GM12878 (cell line): ENCODE data around the gene ZNF780B. TPM values are rescaled to one million over a fixed set of nuclear protein-coding genes. Genes with fewer than 3 reads are reported as not detected.

ENCODE experiments used
- ATAC-seq: fragments of 200-7000 bp; cut with Tn5 transposase; 3 replicates; pipeline ENCODE4 v1.9.1; 2020; ENCODE audit warnings: mild to moderate bottlenecking, moderate library complexity
- BruUV-seq: library from RNA; stranded (reverse); fragments of 400-500 nt; replicated peaks from 2 replicates; lab custom pipeline; 2021; lab: Mats Ljungman, UMichigan
- CTCF ChIA-PET: fragments of 300-600 bp; sonication (Branson Sonifier 250); formaldehyde crosslinking; extraction: SDS; loops from one replicate; lab custom pipeline; 2021; ENCODE audit warnings: inconsistent platforms; lab: Yijun Ruan, JAX
- POLR2A ChIA-PET: fragments of 350-600 bp; formaldehyde crosslinking; extraction: SDS; loops from one replicate; lab custom pipeline; 2021; ENCODE audit warnings: inconsistent platforms; lab: Charles Lee
- RAD21 ChIA-PET: fragments of 300-600 bp; sonication (Branson Sonifier 250); formaldehyde crosslinking; loops from one replicate; lab custom pipeline; 2023; ENCODE audit warnings: antibody characterized with exemption; ENCODE audit not compliant: unreplicated experiment; lab: Charles Lee
- SMC1A ChIA-PET: fragments of 300-600 bp; sonication (Branson Sonifier 250); formaldehyde crosslinking; loops from one replicate; lab custom pipeline; 2023; ENCODE audit not compliant: unreplicated experiment, uncharacterized antibody; lab: Charles Lee
- DNase-seq: peaks from one replicate; pipeline ENCODE4 v3.0.0-alpha.2; 2011; ENCODE audit warnings: low read depth, low spot score
- FAIRE-seq: peaks from 3 replicates; lab custom pipeline; 2011; peaks lifted over from hg19 to GRCh38; lab: Jason Lieb, UNC
- H2AFZ ChIP-seq: 2 replicates; pipeline ENCODE4 v1.6.0; 2011; ENCODE audit warnings: low read depth, low read length, control low read depth; ENCODE audit not compliant: control insufficient read depth
- H3K27ac ChIP-seq: 2 replicates; pipeline ENCODE4 v1.5.1; 2011; ENCODE audit warnings: control low read depth; ENCODE audit not compliant: control insufficient read depth, insufficient read depth
- H3K27me3 ChIP-seq, 2 experiments: replicated peaks in 1 of 2; 2 replicates each; pipeline versions ENCODE4 v1.6.0 to v1.6.1; 2011; ENCODE audit warnings: low read length in 1 of 2; ENCODE audit not compliant: control insufficient read depth in 2 of 2, insufficient read depth in 2 of 2
- H3K36me3 ChIP-seq, 2 experiments: 2 replicates each; pipeline ENCODE4 v1.5.1; 2011; ENCODE audit warnings: low read length in 1 of 2; ENCODE audit not compliant: control insufficient read depth in 2 of 2, insufficient read depth in 2 of 2
- H3K4me1 ChIP-seq: 2 replicates; pipeline ENCODE4 v1.6.1; 2011; ENCODE audit warnings: mild to moderate bottlenecking, low read length, moderate library complexity, mixed read lengths; ENCODE audit not compliant: control insufficient read depth, insufficient read depth
- H3K4me2 ChIP-seq: 2 replicates; pipeline ENCODE4 v1.6.0; 2011; ENCODE audit warnings: control low read depth; ENCODE audit not compliant: control insufficient read depth, insufficient read depth
- H3K4me3 ChIP-seq: fragments of 200-600 bp; sonication (generic); 2 replicates; pipeline ENCODE4 v1.5.1; 2016
- H3K79me2 ChIP-seq: 2 replicates; pipeline ENCODE4 v1.6.0; 2011; ENCODE audit warnings: low read length; ENCODE audit not compliant: control insufficient read depth, insufficient read depth
- H3K9ac ChIP-seq: 2 replicates; pipeline ENCODE4 v1.8.0; 2011; ENCODE audit warnings: low read length, control low read depth, mixed read lengths; ENCODE audit not compliant: control insufficient read depth, insufficient read depth
- H3K9me3 ChIP-seq: replicated peaks from 3 replicates; pipeline ENCODE4 v1.5.1; 2011; ENCODE audit warnings: mild to moderate bottlenecking, low read length; ENCODE audit not compliant: control insufficient read depth, insufficient read depth
- H4K20me1 ChIP-seq: 2 replicates; pipeline ENCODE4 v1.6.0; 2011; ENCODE audit not compliant: control insufficient read depth, insufficient read depth
- FOS ChIP-seq: IDR thresholded peaks from 3 replicates; pipeline ENCODE4 v1.6.1; 2011; ENCODE audit warnings: borderline replicate concordance; ENCODE audit not compliant: insufficient read length; ENCODE audit errors: extremely low read depth
- NRF1 ChIP-seq: conservative IDR thresholded peaks from 2 replicates; pipeline ENCODE4 v1.6.1; 2011; ENCODE audit warnings: mild to moderate bottlenecking, low read depth, low read length, improper control_type of control experiment
- YY1 ChIP-seq: IDR thresholded peaks from 2 replicates; pipeline ENCODE4 v1.6.1; 2011; ENCODE audit warnings: low read depth, mild to moderate bottlenecking, low read length
- WGBS: methylation state at CpG from one replicate; pipeline ENCODE4 v1.1.6; 2016; ENCODE audit warnings: low lambda C conversion rate; ENCODE audit not compliant: insufficient replicate concordance, insufficient coverage; ENCODE audit errors: missing lambda C conversion rate; 5-methylcytosine and 5-hydroxymethylcytosine counted together
- in situ Hi-C: fragments of 300-500 bp; cut with MboI; formaldehyde crosslinking; loops from 9 replicates; pipeline ENCODE4 v1.14.3; 2018; ENCODE audit warnings: mixed read lengths
- intact Hi-C: fragments of 100-400 bp; cut with micrococcal nuclease; formaldehyde crosslinking; loops from one replicate; pipeline ENCODE4 v1.14.2; 2022; ENCODE audit not compliant: unreplicated experiment
- polyA plus RNA-seq, 11 experiments: library from polyadenylated mRNA; depleted of rRNA in 4 of 11; unstranded in 6 of 11; stranded (reverse) in 5 of 11; fragments of >200 nt; fragmentation: Nextera tagmentation in 4 of 11; fragmentation: Illumina TruSeq in 1 of 11; extraction: Ambion mirVana in 4 of 11; extraction: Trizol in 1 of 11; gene quantifications; 1 replicate in 1 of 11; 2 replicates in 10 of 11; pipeline versions ENCODE4 v1.2.1 to v1.2.3, GENCODE V29; 2011 to 2016; ENCODE audit warnings: inconsistent platforms in 2 of 11, missing spikeins in 2 of 11, low read depth in 1 of 11
- total RNA-seq, 4 experiments: library from RNA; depleted of rRNA in 3 of 4; stranded (reverse); fragments of >200 nt in 3 of 4; fragmentation: Illumina TruSeq in 1 of 4; extraction: Trizol in 1 of 4; gene quantifications; 2 replicates each; pipeline versions ENCODE4 v1.2.1 to v1.2.3, GENCODE V29; 2013 to 2021
- TF ChIP-seq, protein P1 (sequence below): fragments of 450-650 bp; conservative IDR thresholded peaks from 2 replicates; pipeline ENCODE4 v1.6.1; 2017; ENCODE audit warnings: mild to moderate bottlenecking, moderate library complexity
- TF ChIP-seq, protein P2 (sequence below): fragments of 450-650 bp; formaldehyde crosslinking; IDR thresholded peaks from 2 replicates; pipeline ENCODE4 v1.5.0; 2022; ENCODE audit warnings: mild to moderate bottlenecking, missing genetic modification characterization

ZNF780B gene
- total and polyA plus RNA-seq, 10 of the 15 experiments (the other 5 are each of a cell fraction or from before 2014, with no cell fraction given) = 7.3 to 24.0 (median 12.3) TPM

DNA sequence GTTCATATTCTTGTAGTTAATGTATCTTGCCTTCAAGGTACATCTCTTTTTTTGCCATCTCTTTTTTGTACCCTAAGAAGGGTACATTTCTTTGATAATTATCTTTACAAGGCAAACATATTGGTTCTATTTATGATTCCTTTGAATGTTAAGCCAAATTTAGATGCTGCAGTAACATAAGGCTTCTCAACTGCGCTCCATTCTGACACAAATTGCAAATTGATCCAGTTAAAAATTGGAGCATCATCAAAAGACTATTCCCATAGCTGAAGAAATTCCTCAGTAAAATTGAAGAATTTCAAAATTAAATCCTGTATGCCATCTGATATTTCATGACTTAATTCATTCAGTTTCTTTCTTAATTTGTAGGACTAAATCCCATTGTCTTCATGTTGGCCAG, 37.4 kb upstream of the ZNF780B start:
- Histone ChIP-seq H3K27ac (no peak overlapping the region), H3K4me3 (no peak overlapping the region)
- RAD21 ChIA-PET = interaction anchor here (1.9 kb wide), 1 partner anchor 123 kb away, joined by 7 read pairs; the partner anchor contains the start of gene PSMC4
- in situ Hi-C loops = no loop called here
- WGBS = 88% methylated on average over 1 of the region's 1 CpG
- POLR2A ChIA-PET = interaction anchor here (0.5 kb wide), 1 partner anchor 293 kb away, joined by 4 read pairs; no protein-coding TSS in a partner anchor
- CTCF ChIA-PET = interaction anchor here (0.6 to 1.2 kb wide), 2 partner anchors 9 to 126 kb away, joined by 3 read pairs; no protein-coding TSS in a partner anchor
- no peak for FAIRE-seq
- TF ChIP-seq NRF1 = no peak
- no peak for TF ChIP-seq FOS
- TF ChIP-seq YY1 = no peak
- TF ChIP-seq, protein P1, sequence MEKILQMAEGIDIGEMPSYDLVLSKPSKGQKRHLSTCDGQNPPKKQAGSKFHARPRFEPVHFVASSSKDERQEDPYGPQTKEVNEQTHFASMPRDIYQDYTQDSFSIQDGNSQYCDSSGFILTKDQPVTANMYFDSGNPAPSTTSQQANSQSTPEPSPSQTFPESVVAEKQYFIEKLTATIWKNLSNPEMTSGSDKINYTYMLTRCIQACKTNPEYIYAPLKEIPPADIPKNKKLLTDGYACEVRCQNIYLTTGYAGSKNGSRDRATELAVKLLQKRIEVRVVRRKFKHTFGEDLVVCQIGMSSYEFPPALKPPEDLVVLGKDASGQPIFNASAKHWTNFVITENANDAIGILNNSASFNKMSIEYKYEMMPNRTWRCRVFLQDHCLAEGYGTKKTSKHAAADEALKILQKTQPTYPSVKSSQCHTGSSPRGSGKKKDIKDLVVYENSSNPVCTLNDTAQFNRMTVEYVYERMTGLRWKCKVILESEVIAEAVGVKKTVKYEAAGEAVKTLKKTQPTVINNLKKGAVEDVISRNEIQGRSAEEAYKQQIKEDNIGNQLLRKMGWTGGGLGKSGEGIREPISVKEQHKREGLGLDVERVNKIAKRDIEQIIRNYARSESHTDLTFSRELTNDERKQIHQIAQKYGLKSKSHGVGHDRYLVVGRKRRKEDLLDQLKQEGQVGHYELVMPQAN = no peak
- TF ChIP-seq, protein P2, sequence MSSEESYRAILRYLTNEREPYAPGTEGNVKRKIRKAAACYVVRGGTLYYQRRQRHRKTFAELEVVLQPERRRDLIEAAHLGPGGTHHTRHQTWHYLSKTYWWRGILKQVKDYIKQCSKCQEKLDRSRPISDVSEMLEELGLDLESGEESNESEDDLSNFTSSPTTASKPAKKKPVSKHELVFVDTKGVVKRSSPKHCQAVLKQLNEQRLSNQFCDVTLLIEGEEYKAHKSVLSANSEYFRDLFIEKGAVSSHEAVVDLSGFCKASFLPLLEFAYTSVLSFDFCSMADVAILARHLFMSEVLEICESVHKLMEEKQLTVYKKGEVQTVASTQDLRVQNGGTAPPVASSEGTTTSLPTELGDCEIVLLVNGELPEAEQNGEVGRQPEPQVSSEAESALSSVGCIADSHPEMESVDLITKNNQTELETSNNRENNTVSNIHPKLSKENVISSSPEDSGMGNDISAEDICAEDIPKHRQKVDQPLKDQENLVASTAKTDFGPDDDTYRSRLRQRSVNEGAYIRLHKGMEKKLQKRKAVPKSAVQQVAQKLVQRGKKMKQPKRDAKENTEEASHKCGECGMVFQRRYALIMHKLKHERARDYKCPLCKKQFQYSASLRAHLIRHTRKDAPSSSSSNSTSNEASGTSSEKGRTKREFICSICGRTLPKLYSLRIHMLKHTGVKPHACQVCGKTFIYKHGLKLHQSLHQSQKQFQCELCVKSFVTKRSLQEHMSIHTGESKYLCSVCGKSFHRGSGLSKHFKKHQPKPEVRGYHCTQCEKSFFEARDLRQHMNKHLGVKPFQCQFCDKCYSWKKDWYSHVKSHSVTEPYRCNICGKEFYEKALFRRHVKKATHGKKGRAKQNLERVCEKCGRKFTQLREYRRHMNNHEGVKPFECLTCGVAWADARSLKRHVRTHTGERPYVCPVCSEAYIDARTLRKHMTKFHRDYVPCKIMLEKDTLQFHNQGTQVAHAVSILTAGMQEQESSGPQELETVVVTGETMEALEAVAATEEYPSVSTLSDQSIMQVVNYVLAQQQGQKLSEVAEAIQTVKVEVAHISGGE (CRISPR knock-in tag) = no peak
- TF ChIP-seq, all 136 proteins: peak for 0
- DNase-seq (no peak), ATAC-seq (no peak)
- H3K4me2 ChIP-seq = no peak overlapping the region
- no peaks in the 10 kb centered on the region; the same call in 2 of the 3 replicates for H3K9me3 ChIP-seq
- no TSS peak for BruUV-seq
- SMC1A ChIA-PET = interaction anchor here (1.0 to 1.5 kb wide), 4 partner anchors 9 to 250 kb away, joined by 3 read pairs; no protein-coding TSS in a partner anchor
- H3K27me3 ChIP-seq = no peaks in the 10 kb centered on the region
- intact Hi-C loops = no loop called here
- H3K79me2 ChIP-seq = peaks cover 25% of the 10 kb centered on the region
- peaks cover 4% of the 10 kb centered on the region; the same call in 1 of the 2 replicates for H3K4me1 ChIP-seq
- H2AFZ ChIP-seq = no peak overlapping the region
- H3K36me3 ChIP-seq = no peaks in the 10 kb centered on the region; a peak in 1 of 4 replicates
- no peaks in the 10 kb centered on the region for H4K20me1 ChIP-seq
- H3K9ac ChIP-seq = no peak overlapping the region
